Measurements from ENCODE around the gene NCSTN.

- TF ChIP-seq CTCF (IDR thresholded peaks at IDR 0.05): no peak
- TF ChIP-seq POLR2A (IDR thresholded peaks at IDR 0.05; ENCODE audit: low read depth): no peak
- no peak for TF ChIP-seq EP300 (IDR thresholded peaks at IDR 0.05)
- no peak for TF ChIP-seq POLR2AphosphoS5 (IDR thresholded peaks at IDR 0.05)
Measured at GRCh38 chr1:160361199-160361598, 18.0 kb downstream of the NCSTN start.

Data from esophagus muscularis mucosa (tissue), 4 donors.